GM04503 (cell line): ENCODE measurements around the gene OLIG1.

Source experiments
- DNase-seq: peaks from one replicate; pipeline ENCODE4 v3.0.0-alpha.2; 2012; ENCODE audit warnings: low read depth

OLIG1 gene

GRCh38 chr21:33101300-33101911 is 31.5 kb downstream of the OLIG1 start:
- no peak for DNase-seq

DNA sequence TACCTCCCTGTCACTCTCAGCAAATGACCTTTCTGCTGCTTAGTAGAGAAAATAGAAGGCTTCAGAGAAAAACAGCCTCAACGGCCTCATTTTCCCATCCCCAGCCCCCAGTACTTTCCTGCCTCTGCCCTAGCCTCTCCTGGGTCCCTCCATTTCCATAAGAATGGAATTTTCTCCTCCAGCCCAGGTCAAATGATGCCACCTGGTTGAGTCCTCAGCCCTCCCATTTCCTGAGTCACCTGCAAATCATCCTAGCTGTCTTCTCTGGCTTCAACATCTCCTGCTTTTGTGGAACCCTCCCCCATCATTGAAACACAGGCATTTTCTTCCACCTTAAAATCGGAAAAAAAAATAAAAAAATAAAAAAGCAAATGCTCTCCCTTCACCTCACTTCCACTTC is 35.1 kb downstream of the OLIG1 start:
- no peak for DNase-seq

- DNase-seq: no peak
Observed at GRCh38 chr21:33108228-33108627, 38.3 kb downstream of the OLIG1 start.

DNA sequence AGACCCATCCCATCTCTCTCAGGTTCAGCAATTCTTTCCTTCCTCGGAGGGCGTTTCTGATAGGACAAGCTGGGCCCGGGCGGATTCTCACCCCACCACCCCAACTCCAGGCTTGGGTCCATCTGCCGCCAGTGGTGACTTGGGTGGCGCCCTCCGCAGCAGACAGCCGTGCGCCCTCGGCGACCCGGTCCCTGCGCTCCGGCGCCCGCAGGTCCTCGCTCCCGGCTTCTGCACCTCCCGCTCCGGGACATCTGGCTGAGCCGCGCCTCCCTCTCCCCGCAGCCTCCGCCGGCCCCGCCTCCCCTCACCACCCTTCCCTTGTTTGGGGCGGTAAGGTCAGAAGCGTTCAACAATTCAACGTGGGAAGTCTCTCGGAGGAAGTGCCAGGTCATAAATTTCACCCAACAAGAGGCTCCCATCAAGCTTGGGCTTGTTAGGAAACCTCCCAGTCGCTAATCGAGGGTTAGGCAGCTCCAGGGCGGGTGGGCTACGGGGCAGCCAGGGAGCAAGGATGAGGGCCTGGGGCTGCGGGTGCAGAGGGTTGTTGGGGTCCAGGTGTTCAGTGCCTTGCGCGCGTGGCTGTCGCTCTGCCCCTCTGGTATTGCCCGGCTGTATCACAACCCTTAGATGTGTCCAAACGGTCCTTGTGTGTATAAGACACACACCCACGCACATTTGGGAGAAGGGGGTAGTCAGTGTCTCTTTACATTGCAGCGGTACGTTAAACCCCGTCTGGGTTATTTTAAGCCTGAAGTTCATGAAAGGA is 39.8 kb downstream of the OLIG1 start:
- DNase-seq: no peak

DNA sequence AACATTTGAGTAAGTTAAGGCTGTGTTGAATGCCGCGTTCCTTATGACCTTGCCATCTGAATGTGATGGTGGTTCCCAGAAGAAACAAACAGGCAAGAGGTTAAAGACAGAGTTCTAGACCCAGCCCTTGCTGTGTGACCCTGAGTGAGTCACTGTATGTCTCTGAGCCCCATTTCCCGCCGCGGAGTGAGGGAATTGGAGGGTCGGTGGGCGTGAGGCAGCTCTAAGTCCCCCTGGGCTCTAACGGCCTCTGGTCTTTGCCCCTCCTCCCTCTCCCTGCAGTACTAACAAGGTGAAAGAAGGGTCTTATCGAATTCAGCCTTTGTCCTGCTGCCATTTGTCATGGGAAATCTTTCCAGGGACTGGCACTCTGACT is 40.4 kb downstream of the OLIG1 start:
- DNase-seq: no peak

- no peak for DNase-seq
Observed at GRCh38 chr21:33111577-33111976, 41.6 kb downstream of the OLIG1 start.

DNA sequence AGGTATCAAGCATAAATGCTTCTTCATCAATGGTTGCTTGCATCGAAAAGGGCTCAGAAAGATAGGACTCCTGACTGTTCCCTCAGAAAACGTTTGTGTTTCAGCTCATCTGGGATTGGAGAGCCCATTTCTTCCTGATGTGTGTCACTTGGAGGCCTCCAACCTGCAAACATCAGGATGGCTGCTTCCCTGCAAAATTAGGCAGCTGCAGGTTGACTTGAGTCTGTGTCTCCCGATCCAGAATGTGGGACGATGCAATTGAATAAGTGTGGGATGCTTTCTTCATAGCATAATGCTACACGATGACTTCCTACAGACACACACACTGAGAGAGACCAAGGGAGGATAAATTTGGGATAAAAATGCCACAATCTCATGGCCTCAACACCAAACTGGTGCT is 42.2 kb downstream of the OLIG1 start:
- no peak for DNase-seq

GRCh38 chr21:33112681-33113080 is 42.7 kb downstream of the OLIG1 start:
- DNase-seq: no peak

DNA sequence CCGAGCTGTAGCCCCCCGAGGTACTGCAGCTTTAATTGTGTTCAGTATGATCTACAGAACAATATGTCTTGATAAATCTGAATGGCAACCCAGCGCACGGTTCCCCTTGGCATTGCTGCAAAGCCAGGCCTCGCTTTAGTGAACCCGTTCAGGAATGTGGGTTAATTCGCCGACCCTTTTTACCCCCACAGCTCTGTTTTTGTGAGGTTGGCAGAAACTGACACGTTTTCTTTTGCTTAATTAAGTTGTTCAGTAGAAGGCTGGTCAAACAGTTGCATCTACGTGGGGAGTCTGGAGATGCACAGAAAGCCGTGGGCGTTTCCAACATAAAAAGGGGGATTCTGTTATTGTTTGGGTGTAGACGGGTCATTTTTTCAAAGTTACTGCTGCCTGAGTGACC is 43.2 kb downstream of the OLIG1 start:
- no peak for DNase-seq

DNA sequence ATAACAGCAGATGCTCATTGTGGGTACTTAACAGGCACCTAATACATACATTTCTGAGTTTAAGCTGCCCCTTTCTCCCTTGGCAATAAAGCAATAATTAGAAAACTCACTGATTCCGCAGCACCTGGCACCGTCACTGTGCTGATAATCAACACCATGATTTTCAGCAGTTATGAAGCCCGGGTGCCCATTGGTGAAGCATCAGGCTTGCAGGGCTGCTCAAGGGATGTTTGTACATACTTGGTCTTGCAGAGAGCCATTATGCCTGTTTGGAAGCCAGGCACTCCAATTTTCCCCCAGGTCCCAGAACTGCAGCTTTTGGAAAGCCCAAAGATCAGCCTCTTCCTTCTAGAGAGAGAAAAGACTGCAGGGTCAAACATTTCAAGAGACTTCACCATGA is 44.3 kb downstream of the OLIG1 start:
- DNase-seq: no peak

- DNase-seq: no peak
Observed at GRCh38 chr21:33115631-33116510, 45.9 kb downstream of the OLIG1 start.

GRCh38 chr21:33116676-33117075 is 46.7 kb downstream of the OLIG1 start:
- DNase-seq: no peak

DNA sequence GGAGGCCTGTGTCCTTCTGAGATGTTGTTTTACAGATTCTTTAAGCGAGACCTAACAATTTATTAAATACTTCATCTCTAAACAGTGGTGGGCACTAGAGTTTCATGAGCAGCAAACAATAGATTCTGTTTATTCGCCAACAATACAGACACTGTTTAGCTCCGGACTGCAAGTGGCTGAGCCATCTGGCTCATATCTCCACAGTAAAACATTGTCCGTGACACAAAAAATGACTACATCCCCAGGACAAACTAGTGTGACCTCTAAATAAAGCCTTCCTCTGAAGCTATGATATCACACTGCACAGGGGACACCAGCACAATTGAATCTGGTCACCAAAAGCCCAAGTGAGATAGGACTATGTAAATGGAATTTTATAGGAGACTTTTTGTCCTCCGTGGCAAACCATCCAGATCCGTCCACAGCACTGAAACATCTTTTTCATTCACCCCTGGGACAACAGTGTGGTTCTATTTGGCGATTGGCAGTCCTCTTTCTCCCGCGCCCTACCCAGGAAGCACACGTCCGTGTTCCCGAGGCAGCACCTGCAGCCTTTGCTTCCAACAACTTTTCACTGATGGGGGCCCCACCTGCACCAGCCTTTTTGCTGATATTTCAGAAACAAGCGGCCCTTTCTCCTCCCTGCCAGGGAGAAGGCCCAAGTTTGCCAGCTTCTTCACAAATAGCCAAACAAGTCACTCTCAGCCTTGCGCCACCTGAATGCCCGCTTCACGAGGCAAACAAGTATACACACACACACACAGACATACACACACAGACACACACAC is 47.4 kb downstream of the OLIG1 start:
- DNase-seq: no peak
